GM12892 (cell line): ENCODE results near the gene CYB561D2.

Experiments used
- POLR2A ChIP-seq: IDR thresholded peaks from 2 replicates; pipeline ENCODE4 v1.6.1; 2011; ENCODE audit warnings: low read depth, low read length, control low read depth
- POLR2AphosphoS5 ChIP-seq: IDR thresholded peaks from 2 replicates; pipeline ENCODE4 v1.6.1; 2011; ENCODE audit warnings: low read depth, low read length, control low read depth

DNA sequence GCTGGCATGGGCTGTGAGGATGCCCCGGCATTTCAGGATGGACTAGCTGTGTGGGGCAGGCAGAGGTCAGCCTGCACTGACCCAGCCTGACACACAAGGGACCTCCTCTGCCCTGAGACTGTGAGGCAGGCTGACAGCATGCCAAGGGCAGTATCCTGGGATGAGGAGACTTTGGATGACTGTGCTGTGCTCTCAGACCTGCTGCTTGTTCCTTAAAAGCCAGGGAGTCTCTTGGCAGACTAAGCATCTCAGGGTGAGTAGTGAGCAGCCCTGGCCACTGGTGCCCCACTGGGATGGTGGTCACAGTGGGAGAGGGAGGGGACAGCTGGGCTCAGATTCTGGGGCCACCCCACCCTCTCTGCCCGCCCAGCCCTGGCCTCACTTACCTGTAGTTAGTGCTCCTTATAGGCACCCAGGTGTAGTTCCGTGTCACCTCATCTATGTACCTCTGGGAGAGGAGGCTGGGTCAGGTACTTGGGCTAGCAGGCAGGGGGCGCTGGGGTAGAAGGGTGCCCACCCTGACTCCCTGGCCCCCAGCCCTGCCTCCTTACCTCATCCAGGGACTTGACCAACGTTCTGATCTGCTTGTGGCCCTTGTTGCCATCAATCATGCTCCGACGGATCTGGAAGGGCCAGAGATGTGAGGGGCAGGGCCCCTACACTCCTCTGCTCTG is 24.7 kb downstream of the CYB561D2 start:
- TF ChIP-seq POLR2AphosphoS5, result no peak
- no peak for TF ChIP-seq POLR2A
